Tibial artery (tissue), 4 donors: ENCODE results near the gene CREB5.

Source experiments
- DNase-seq, 2 donors: peaks; one replicate each; pipeline ENCODE4 v3.0.0-alpha.2; 2019
- H3K27ac ChIP-seq, 2 donors: fragments of 200-600 bp; sonication (generic) in 1 of 2; 1 replicate in 1 of 2; 2 replicates in 1 of 2; pipeline ENCODE4 v1.5.1; 2018 to 2019; ENCODE audit warnings: mild to moderate bottlenecking in 1 of 2
- H3K27me3 ChIP-seq, 2 donors: fragments of 200-600 bp; sonication (generic) in 1 of 2; one replicate each; pipeline versions ENCODE4 v1.5.1 to v1.6.0; 2016 to 2019
- H3K36me3 ChIP-seq, 3 donors: fragments of 200-600 bp; sonication (generic) in 2 of 3; one replicate each; pipeline ENCODE4 v1.5.1; 2016 to 2019; ENCODE audit warnings: mild to moderate bottlenecking in 2 of 3
- H3K4me1 ChIP-seq, 4 donors: fragments of 200-600 bp; sonication (generic) in 2 of 4; 1 replicate in 3 of 4; 2 replicates in 1 of 4; pipeline ENCODE4 v1.5.1; 2016 to 2019
- H3K4me3 ChIP-seq, 2 donors: fragments of 200-600 bp; sonication (generic) in 1 of 2; 1 replicate in 1 of 2; 2 replicates in 1 of 2; pipeline ENCODE4 v1.5.1; 2018 to 2019; ENCODE audit warnings: mild to moderate bottlenecking in 2 of 2
- H3K9me3 ChIP-seq, 3 donors: fragments of 200-600 bp; sonication (generic) in 1 of 3; one replicate each; pipeline ENCODE4 v1.5.1; 2016 to 2019
- intact Hi-C: fragments of 100-400 bp; cut with DNase I; formaldehyde crosslinking; loops from one replicate; pipeline ENCODE4 v1.15.0; 2023; ENCODE audit warnings: low total_unique reads
- TF ChIP-seq, protein P1 (sequence below), 2 experiments: fragments of 200-600 bp in 1 of 2; fragments of 450-650 bp in 1 of 2; IDR thresholded peaks; one replicate each; pipeline ENCODE4 v1.5.1; 2017 to 2019; ENCODE audit warnings: antibody characterized with exemption in 2 of 2, mild to moderate bottlenecking in 1 of 2, moderate library complexity in 1 of 2

Gene CREB5

DNA sequence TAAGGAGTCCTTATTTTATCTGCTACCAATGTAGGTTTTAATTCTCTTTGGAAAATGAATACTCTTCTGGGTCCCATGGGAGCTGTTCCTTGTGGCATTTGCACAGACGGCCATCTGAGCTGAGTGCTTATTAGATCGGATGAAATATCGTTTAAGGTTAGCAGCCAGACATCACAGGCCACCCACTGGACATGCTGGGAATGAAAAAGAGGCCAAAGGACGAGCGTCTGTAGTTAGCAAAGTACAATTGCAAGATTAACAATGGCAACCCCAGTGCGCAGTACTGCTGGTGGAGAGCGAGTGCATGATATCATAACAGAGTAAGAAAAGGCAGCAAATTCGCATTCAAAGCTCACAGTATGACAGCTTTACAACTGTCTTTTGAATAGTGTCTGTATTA lies 28.3 kb upstream of the CREB5 start:
- TF ChIP-seq, protein P1, sequence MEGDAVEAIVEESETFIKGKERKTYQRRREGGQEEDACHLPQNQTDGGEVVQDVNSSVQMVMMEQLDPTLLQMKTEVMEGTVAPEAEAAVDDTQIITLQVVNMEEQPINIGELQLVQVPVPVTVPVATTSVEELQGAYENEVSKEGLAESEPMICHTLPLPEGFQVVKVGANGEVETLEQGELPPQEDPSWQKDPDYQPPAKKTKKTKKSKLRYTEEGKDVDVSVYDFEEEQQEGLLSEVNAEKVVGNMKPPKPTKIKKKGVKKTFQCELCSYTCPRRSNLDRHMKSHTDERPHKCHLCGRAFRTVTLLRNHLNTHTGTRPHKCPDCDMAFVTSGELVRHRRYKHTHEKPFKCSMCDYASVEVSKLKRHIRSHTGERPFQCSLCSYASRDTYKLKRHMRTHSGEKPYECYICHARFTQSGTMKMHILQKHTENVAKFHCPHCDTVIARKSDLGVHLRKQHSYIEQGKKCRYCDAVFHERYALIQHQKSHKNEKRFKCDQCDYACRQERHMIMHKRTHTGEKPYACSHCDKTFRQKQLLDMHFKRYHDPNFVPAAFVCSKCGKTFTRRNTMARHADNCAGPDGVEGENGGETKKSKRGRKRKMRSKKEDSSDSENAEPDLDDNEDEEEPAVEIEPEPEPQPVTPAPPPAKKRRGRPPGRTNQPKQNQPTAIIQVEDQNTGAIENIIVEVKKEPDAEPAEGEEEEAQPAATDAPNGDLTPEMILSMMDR (IDR thresholded peaks at IDR 0.05) = no peak
- intact Hi-C loops = no loop called here

DNA sequence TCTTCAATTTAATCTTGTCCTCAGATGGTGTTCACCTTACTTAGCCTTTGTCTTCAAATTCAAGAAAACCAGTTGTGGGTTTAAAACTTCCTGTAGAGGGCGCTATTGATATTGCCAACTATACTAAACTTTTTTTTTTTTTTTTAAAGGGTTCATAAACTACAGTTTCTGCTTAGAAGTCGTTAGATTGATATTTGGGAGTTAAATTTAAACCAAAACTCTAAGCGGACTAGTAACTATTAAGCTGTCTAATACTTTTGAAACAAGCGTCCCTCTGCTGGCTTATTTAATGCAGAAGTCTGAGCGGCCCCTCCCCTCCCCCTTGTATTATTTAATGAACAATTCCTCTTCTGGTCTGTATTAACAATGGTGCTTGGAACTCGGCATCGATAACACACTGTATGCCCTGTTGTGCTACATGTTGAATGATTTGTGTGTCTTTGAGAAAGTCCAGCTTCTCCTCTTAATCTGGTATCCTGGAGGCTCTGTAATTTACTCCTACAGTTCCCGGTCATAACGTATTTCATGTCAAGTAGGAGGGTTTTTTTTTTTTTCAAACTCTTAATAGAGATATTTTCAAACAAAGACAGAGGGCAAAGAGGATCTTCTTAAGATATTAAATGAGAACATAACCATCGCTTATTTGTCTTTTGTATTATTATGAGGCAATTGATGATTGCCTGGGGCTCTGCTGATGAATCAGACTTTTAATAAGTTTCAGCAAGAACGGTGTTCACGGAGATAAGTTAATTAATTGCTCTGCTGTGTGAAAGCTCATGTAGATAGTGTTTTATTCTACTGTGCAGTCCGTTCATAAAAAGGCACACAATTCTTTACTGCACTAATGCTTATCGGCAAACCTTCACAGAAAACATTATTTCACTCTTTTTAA lies 22.6 kb upstream of the CREB5 start:
- intact Hi-C loops = loop anchor here (2.0 to 10.0 kb wide), 2 partner anchors 145 to 465 kb away; no protein-coding TSS in a partner anchor
- Histone ChIP-seq H3K4me3 (peak overlapping the region; percentile 20 to 40), H3K27me3 (no peaks in the 10 kb centered on the region), H3K27ac (no peak overlapping the region), H3K4me1 (peaks cover 0 to 10% (median 0%) of the 10 kb centered on the region in 4 donors), H3K9me3 (no peaks in the 10 kb centered on the region), H3K36me3 (no peaks in the 10 kb centered on the region)
- DNase-seq = no peak
- TF ChIP-seq, protein P1 (IDR thresholded peaks at IDR 0.05) = peak; percentile 68 to 80

More for the DNA sequence above, 28.3 kb upstream of the CREB5 start:
- no peak for DNase-seq
- no peak overlapping the region for H3K27ac ChIP-seq
- H3K9me3 ChIP-seq = no peaks in the 10 kb centered on the region
- H3K36me3 ChIP-seq = no peaks in the 10 kb centered on the region
- H3K4me1 ChIP-seq = no peaks in the 10 kb centered on the region
- no peaks in the 10 kb centered on the region for H3K27me3 ChIP-seq
- no peak overlapping the region for H3K4me3 ChIP-seq

DNA sequence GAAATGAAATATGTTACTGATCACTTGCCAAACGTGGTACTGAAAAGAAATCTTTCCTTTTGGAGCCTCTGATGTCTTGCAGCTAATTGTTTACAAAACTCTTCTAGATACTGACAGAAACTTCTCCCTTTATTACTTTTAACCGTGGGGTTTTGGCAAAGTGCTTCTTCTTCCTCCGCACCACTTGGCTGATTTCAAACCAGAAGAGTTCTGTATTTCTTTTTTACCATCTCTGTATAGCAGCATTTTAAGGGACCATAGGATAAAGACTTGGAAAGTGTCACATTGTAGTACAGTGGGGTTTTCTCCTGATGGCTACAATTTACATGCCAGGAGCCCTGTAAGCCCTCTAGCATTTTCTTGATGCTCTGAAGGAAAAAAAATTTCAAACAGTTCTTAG lies 21.9 kb upstream of the CREB5 start:
- no peak overlapping the region for H3K4me3 ChIP-seq
- no peaks in the 10 kb centered on the region for H3K36me3 ChIP-seq
- no peaks in the 10 kb centered on the region for H3K27me3 ChIP-seq
- TF ChIP-seq, protein P1 (IDR thresholded peaks at IDR 0.05) = no peak
- H3K9me3 ChIP-seq = no peaks in the 10 kb centered on the region
- no peak overlapping the region for H3K27ac ChIP-seq
- peaks cover 0 to 10% (median 0%) of the 10 kb centered on the region in 4 donors for H3K4me1 ChIP-seq
- no peak for DNase-seq
- intact Hi-C loops = loop anchor here (10.0 kb wide), 1 partner anchor 144 kb away; no protein-coding TSS in a partner anchor

DNA sequence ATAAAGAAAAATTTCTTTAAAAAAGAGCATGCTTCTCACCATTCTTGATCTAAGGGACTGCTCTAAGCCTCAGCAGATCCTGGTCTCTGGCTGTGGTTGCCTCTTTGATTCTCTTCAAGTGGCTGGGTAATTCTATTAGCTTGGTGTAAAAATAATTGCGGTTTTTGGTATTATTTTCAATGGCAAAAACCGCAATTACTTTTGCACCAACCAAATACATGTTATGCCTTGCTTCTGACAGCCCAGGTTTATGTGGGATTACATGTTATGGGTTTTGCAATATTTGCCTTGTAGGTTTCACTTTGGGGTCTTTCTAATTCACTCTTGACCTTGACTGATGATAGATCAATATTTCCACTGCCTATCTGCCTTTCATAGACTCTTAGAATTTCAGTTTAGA lies 20.0 kb upstream of the CREB5 start:
- Histone ChIP-seq H3K27ac (no peak overlapping the region), H3K27me3 (no peaks in the 10 kb centered on the region), H3K9me3 (no peaks in the 10 kb centered on the region), H3K4me1 (peaks cover 0 to 10% (median 0%) of the 10 kb centered on the region in 4 donors), H3K36me3 (no peaks in the 10 kb centered on the region), H3K4me3 (no peak overlapping the region)
- intact Hi-C loops = loop anchor here (10.0 kb wide), 1 partner anchor 143 kb away; no protein-coding TSS in a partner anchor
- no peak for DNase-seq
- TF ChIP-seq, protein P1 (IDR thresholded peaks at IDR 0.05) = no peak

DNA sequence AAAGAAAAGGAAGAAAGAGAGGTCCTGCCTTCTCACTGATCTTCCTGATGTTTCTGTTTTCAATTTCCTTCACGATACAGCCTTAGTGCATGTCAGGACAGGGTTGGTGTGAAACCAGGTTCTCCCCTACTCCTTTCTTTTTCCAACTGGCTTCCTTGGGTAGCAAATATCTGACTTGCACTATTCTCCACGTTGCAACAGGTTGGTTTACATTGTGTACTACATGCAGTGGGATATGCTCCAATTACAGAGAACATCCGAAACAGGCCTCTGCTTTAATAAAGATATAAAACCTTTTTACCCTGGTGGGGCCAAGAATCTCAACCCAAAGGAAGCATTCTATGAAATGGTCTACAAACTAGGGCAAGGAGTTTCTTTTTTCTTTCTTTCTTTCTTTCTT lies 16.9 kb upstream of the CREB5 start:
- Histone ChIP-seq H3K4me1 (peaks cover 0 to under 1% (median 0%) of the 10 kb centered on the region in 4 donors), H3K27ac (no peak overlapping the region), H3K4me3 (no peak overlapping the region), H3K9me3 (no peaks in the 10 kb centered on the region), H3K27me3 (no peaks in the 10 kb centered on the region), H3K36me3 (no peaks in the 10 kb centered on the region)
- intact Hi-C loops = loop anchor here (10.0 kb wide), 1 partner anchor 139 kb away; no protein-coding TSS in a partner anchor
- TF ChIP-seq, protein P1 (IDR thresholded peaks at IDR 0.05) = no peak
- no peak for DNase-seq
